ENCODE data around the gene TSPOAP1.

TSPOAP1 gene

DNA sequence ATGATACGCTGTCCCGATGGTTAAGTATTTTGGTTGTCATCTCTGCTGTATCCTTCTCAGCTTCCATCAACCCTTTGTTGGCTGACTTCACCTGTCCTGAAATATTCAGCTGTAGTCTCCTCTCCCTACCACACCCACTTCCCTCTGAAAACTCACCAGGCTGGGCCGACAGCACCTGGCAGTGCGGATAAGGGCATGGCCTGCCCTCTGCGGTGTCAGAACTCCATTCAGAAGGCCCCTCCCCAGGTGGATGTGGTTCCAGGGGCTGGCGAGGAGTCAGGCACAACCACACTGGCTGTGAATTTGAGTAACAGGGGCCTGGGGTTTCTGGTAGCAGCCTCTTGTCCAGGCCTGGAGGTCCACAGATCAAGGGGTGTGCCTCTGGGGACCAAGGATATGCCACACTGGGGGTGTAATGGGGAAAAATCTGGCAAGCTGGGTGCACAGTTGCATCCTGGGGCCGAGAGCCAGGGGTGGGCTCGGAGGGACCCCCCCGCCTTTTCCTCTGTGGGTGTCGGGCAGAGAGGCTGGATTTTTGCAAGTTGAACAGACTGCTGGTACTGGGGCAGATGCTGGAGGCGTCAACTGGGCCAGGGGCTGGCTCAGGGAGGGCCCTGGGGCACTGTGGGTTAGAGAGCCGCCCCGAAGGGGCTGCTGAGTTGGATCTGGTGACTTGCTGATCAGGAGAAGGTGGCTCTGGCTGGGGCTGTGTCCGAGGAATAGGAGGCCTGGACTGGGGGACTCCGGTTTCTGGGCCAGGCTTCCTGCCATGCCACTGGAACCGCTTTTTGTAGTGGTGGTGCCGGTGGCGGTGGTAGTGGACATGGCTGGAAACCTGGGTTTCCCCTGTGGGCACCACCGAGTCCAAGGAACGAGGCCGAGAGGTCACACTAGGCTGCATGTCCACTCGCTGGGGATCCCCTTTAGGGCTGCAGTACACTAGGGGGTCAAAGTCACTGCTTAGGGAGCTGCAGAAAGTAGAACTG lies 29.0 kb upstream of the TSPOAP1 start:
- no peak overlapping the region for H3K4me3 ChIP-seq (ENCODE audit: low read length)
- H3K79me2 ChIP-seq (ENCODE audit: control insufficient read depth, low read length): peaks cover under 1% of the 10 kb centered on the region; the same call in 1 of the 2 replicates
- no peak overlapping the region for H3K4me2 ChIP-seq (ENCODE audit: low read length)
- H3K27me3 ChIP-seq (ENCODE audit: control insufficient read depth, low read length): no peaks in the 10 kb centered on the region
- no peaks in the 10 kb centered on the region for H4K20me1 ChIP-seq (ENCODE audit: control insufficient read depth, insufficient read depth, low read depth, low read length)
- H3K4me1 ChIP-seq (ENCODE audit: control insufficient read depth, low read length): peaks cover 22% of the 10 kb centered on the region
- peaks cover 2% of the 10 kb centered on the region; the same call in 1 of the 2 replicates for H3K36me3 ChIP-seq (ENCODE audit: control insufficient read depth, low read length)
- no peaks in the 10 kb centered on the region for H3K9me3 ChIP-seq (ENCODE audit: control insufficient read depth, insufficient read depth, low read length)
- H3F3A ChIP-seq (ENCODE audit: control insufficient read depth, insufficient read depth): peaks cover 17% of the 10 kb centered on the region
- no peak for TF ChIP-seq EZH2phosphoT487 (IDR thresholded peaks at IDR 0.05; ENCODE audit: borderline replicate concordance, low read length)
- TF ChIP-seq, protein P1, sequence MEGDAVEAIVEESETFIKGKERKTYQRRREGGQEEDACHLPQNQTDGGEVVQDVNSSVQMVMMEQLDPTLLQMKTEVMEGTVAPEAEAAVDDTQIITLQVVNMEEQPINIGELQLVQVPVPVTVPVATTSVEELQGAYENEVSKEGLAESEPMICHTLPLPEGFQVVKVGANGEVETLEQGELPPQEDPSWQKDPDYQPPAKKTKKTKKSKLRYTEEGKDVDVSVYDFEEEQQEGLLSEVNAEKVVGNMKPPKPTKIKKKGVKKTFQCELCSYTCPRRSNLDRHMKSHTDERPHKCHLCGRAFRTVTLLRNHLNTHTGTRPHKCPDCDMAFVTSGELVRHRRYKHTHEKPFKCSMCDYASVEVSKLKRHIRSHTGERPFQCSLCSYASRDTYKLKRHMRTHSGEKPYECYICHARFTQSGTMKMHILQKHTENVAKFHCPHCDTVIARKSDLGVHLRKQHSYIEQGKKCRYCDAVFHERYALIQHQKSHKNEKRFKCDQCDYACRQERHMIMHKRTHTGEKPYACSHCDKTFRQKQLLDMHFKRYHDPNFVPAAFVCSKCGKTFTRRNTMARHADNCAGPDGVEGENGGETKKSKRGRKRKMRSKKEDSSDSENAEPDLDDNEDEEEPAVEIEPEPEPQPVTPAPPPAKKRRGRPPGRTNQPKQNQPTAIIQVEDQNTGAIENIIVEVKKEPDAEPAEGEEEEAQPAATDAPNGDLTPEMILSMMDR (IDR thresholded peaks at IDR 0.05; ENCODE audit: low read depth, low read length, poor library complexity, severe bottlenecking): no peak
- H3K9me2 ChIP-seq (replicated peaks; ENCODE audit: control insufficient read depth, low read length): no peaks in the 10 kb centered on the region
- H3K27ac ChIP-seq (ENCODE audit: low read depth, low read length): no peak overlapping the region

DNA sequence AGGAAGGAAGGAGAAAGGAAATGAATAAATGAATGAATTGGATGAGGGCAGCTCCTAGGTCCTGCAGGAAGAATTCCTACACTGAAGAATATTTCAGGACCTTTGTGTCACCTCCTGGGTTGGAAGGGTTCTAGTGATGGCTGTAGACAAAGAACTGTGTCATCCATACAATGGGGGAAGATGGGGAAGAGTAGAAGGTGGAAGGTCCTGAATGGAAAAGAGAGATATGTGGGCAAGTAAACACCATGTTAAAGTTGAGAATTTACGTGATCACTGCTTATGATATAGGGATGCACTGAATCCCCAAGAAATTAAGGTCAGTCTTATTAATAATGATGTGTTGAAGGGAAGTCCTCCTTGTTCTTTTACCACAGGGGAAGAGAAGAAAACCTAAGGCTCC lies 27.6 kb upstream of the TSPOAP1 start:
- Histone ChIP-seq H3K9me3 (ENCODE audit: control insufficient read depth, insufficient read depth, low read length) (no peaks in the 10 kb centered on the region), H3K4me1 (ENCODE audit: control insufficient read depth, low read length) (peaks cover 24% of the 10 kb centered on the region), H4K20me1 (ENCODE audit: control insufficient read depth, insufficient read depth, low read depth, low read length) (no peaks in the 10 kb centered on the region), H3K79me2 (ENCODE audit: control insufficient read depth, low read length) (peaks cover 11% of the 10 kb centered on the region), H3K27me3 (ENCODE audit: control insufficient read depth, low read length) (no peaks in the 10 kb centered on the region), H3K4me2 (ENCODE audit: low read length) (no peak overlapping the region), H3K4me3 (ENCODE audit: low read length) (no peak overlapping the region), H3K9me2 (replicated peaks; ENCODE audit: control insufficient read depth, low read length) (no peaks in the 10 kb centered on the region), H3F3A (ENCODE audit: control insufficient read depth, insufficient read depth) (peaks cover 19% of the 10 kb centered on the region), H3K27ac (ENCODE audit: low read depth, low read length) (no peak overlapping the region), H3K36me3 (ENCODE audit: control insufficient read depth, low read length) (peaks cover 12% of the 10 kb centered on the region)
- TF ChIP-seq, protein P1 (IDR thresholded peaks at IDR 0.05; ENCODE audit: low read depth, low read length, poor library complexity, severe bottlenecking): no peak
- TF ChIP-seq EZH2phosphoT487 (IDR thresholded peaks at IDR 0.05; ENCODE audit: borderline replicate concordance, low read length): no peak

DNA sequence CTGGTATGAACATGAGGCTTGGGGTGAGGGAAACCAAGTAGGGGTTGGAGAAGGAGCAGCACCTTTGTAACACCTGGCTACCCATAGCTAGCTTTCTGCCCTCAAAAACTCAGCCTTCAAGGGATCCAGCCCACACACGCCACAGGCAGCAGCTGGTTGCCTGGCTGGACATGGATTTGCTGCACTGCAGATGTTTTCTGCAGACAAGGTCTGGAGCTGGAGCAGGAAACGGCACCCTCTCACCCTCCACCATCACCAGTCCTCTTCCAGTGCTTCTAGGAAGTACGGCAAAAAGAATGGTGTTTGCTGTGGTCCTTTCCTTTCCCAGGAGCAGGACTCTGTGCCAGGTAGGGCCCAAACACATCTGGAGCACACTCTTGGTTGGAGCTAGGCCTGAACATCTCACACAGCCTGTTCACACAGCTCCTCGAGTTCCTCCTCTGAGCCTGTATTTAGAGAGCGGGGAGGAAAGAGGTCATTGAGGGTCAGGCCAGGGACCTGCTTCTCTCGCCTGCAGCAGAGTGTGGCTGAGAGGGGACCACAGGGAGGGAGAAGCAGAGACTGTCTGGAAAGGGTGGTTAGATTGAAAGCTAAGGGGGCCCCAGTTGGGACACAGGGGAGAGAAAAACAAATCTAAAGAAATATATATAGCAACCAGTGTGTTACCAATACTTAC lies 26.1 kb upstream of the TSPOAP1 start:
- Histone ChIP-seq H3K9me3 (ENCODE audit: control insufficient read depth, insufficient read depth, low read length) (no peaks in the 10 kb centered on the region), H3K27ac (ENCODE audit: low read depth, low read length) (no peak overlapping the region), H3K79me2 (ENCODE audit: control insufficient read depth, low read length) (peaks cover 23% of the 10 kb centered on the region), H4K20me1 (ENCODE audit: control insufficient read depth, insufficient read depth, low read depth, low read length) (no peaks in the 10 kb centered on the region), H3K36me3 (ENCODE audit: control insufficient read depth, low read length) (peaks cover 22% of the 10 kb centered on the region), H3K4me1 (ENCODE audit: control insufficient read depth, low read length) (peaks cover 31% of the 10 kb centered on the region), H3K27me3 (ENCODE audit: control insufficient read depth, low read length) (no peaks in the 10 kb centered on the region), H3K9me2 (replicated peaks; ENCODE audit: control insufficient read depth, low read length) (no peaks in the 10 kb centered on the region), H3K4me2 (ENCODE audit: low read length) (no peak overlapping the region), H3K4me3 (ENCODE audit: low read length) (no peak overlapping the region), H3F3A (ENCODE audit: control insufficient read depth, insufficient read depth) (peaks cover 19% of the 10 kb centered on the region)
- TF ChIP-seq, protein P1 (IDR thresholded peaks at IDR 0.05; ENCODE audit: low read depth, low read length, poor library complexity, severe bottlenecking): no peak
- TF ChIP-seq EZH2phosphoT487 (IDR thresholded peaks at IDR 0.05; ENCODE audit: borderline replicate concordance, low read length): no peak
